ENCODE data around the gene MANEA. TPM values are rescaled to one million over a fixed set of nuclear protein-coding genes. Genes with fewer than 3 reads are reported as not detected.

Gene MANEA
- total and polyA plus RNA-seq, 2 of the 4 experiments (the other 2 are of a cell fraction), result 3.9 to 9.0 TPM

- no peak overlapping the region for H4K91ac ChIP-seq (ENCODE audit: insufficient read depth, low read depth, low read length)
- H2BK120ac ChIP-seq (ENCODE audit: low read depth, low read length), result no peak overlapping the region
- in situ Hi-C loops (cut with MboI; ENCODE audit: low sequenced_read_pairs), result no loop called here
- WGBS, 2 experiments (ENCODE audit: extremely low coverage in 2 of 2, insufficient read length in 1 of 2), result 100% methylated on average over 1 of the region's 1 CpG; no CpG with 5 or more reads in 1 of the 2 experiments
- no peak overlapping the region for H3K4me2 ChIP-seq (ENCODE audit: low read depth, low read length)
- no peaks in the 10 kb centered on the region for H4K20me1 ChIP-seq (ENCODE audit: insufficient read depth, low read length)
- H3K9me3 ChIP-seq (ENCODE audit: control insufficient read depth, insufficient read depth, low read length), result no peaks in the 10 kb centered on the region
- TF ChIP-seq, protein P1, sequence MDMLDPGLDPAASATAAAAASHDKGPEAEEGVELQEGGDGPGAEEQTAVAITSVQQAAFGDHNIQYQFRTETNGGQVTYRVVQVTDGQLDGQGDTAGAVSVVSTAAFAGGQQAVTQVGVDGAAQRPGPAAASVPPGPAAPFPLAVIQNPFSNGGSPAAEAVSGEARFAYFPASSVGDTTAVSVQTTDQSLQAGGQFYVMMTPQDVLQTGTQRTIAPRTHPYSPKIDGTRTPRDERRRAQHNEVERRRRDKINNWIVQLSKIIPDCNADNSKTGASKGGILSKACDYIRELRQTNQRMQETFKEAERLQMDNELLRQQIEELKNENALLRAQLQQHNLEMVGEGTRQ (IDR thresholded peaks at IDR 0.05; ENCODE audit: low read depth, low read length), result no peak
- no peak for TF ChIP-seq CEBPB (IDR thresholded peaks at IDR 0.05; ENCODE audit: low read depth, low read length)
- no peak for TF ChIP-seq MAFK (IDR thresholded peaks at IDR 0.05; ENCODE audit: low read depth, low read length)
- TF ChIP-seq ELK1 (IDR thresholded peaks at IDR 0.05; ENCODE audit: borderline replicate concordance, low read depth, low read length), result no peak
- TF ChIP-seq POLR2A (IDR thresholded peaks at IDR 0.05; ENCODE audit: low read depth, low read length), result no peak
- no peak for TF ChIP-seq FOS (IDR thresholded peaks at IDR 0.05; ENCODE audit: low read depth, low read length)
- TF ChIP-seq NFE2L2 (IDR thresholded peaks at IDR 0.05; ENCODE audit: low read depth, low read length), result no peak
- TF ChIP-seq RCOR1 (IDR thresholded peaks at IDR 0.05; ENCODE audit: insufficient replicate concordance, low read length), result no peak
- TF ChIP-seq CHD1 (IDR thresholded peaks at IDR 0.05; ENCODE audit: low read depth, low read length), result no peak
- no peak for TF ChIP-seq MXI1 (IDR thresholded peaks at IDR 0.05; ENCODE audit: borderline replicate concordance, low read depth, low read length)
- TF ChIP-seq, protein P2, sequence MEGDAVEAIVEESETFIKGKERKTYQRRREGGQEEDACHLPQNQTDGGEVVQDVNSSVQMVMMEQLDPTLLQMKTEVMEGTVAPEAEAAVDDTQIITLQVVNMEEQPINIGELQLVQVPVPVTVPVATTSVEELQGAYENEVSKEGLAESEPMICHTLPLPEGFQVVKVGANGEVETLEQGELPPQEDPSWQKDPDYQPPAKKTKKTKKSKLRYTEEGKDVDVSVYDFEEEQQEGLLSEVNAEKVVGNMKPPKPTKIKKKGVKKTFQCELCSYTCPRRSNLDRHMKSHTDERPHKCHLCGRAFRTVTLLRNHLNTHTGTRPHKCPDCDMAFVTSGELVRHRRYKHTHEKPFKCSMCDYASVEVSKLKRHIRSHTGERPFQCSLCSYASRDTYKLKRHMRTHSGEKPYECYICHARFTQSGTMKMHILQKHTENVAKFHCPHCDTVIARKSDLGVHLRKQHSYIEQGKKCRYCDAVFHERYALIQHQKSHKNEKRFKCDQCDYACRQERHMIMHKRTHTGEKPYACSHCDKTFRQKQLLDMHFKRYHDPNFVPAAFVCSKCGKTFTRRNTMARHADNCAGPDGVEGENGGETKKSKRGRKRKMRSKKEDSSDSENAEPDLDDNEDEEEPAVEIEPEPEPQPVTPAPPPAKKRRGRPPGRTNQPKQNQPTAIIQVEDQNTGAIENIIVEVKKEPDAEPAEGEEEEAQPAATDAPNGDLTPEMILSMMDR (conservative IDR thresholded peaks at IDR 0.05; ENCODE audit: low read depth, low read length), result no peak
- no peak for TF ChIP-seq RFX5 (IDR thresholded peaks at IDR 0.05; ENCODE audit: low read depth, low read length)
- TF ChIP-seq RAD21 (IDR thresholded peaks at IDR 0.05; ENCODE audit: low read length), result no peak
- TF ChIP-seq BHLHE40 (IDR thresholded peaks at IDR 0.05; ENCODE audit: low read depth, low read length), result no peak
- ATAC-seq (ENCODE audit: low read depth), result no peak
- H3K9ac ChIP-seq (ENCODE audit: low read depth, low read length), result no peak overlapping the region
- dilution Hi-C loops (cut with HindIII; ENCODE audit: low sequenced_read_pairs, unreplicated experiment), result no loop called here
- no peak overlapping the region for H2BK15ac ChIP-seq (ENCODE audit: low read depth, low read length)
- no peaks in the 10 kb centered on the region for H3K27me3 ChIP-seq (ENCODE audit: control insufficient read depth, insufficient read depth, low read length)
- H3K14ac ChIP-seq (replicated peaks; ENCODE audit: low read depth, low read length), result no peak overlapping the region
- no peak overlapping the region for H2AK9ac ChIP-seq (replicated peaks; ENCODE audit: low read depth, low read length, poor library complexity)
- H3K56ac ChIP-seq (ENCODE audit: extremely low read depth, insufficient read depth, low read length), result no peak overlapping the region
- no peaks in the 10 kb centered on the region for H3K36me3 ChIP-seq (ENCODE audit: control insufficient read depth, insufficient read depth, low read length)
- H3K18ac ChIP-seq (ENCODE audit: low read depth, low read length), result no peak overlapping the region
- H3K23ac ChIP-seq (ENCODE audit: low read depth, low read length), result no peak overlapping the region
- H3K79me1 ChIP-seq (ENCODE audit: low read depth in 1 of 2, low read length in 2 of 2), result no peaks in the 10 kb centered on the region
- BruUV-seq (replicated peaks), result no TSS peak
- H4K8ac ChIP-seq (ENCODE audit: low read depth in 2 of 2, low read length in 2 of 2), result no peak overlapping the region
- H3K4ac ChIP-seq (ENCODE audit: low read depth, low read length), result no peak overlapping the region
- ChIA-PET POLR2A (ENCODE audit: unreplicated experiment) (no interaction called here), CTCF (no interaction called here)
- H3K27ac ChIP-seq (ENCODE audit: insufficient read depth, low read length), result no peak overlapping the region
- H2AK5ac ChIP-seq (ENCODE audit: low read depth, low read length), result no peak overlapping the region
- DNase-seq, result no peak
- H3K4me1 ChIP-seq (ENCODE audit: control insufficient read depth, insufficient read depth, low read length), result no peaks in the 10 kb centered on the region
- H2AFZ ChIP-seq (replicated peaks; ENCODE audit: low read length, poor library complexity), result no peak overlapping the region
- intact Hi-C loops (cut with micrococcal nuclease), result no loop called here
- H3K9me1 ChIP-seq (ENCODE audit: insufficient read depth, low read length), result no peaks in the 10 kb centered on the region
- no peak overlapping the region for H2BK20ac ChIP-seq (ENCODE audit: low read depth, low read length)
- no peak overlapping the region for H4K5ac ChIP-seq (ENCODE audit: low read depth, low read length)
- no peak overlapping the region for H3K4me3 ChIP-seq (ENCODE audit: insufficient read depth, low read depth, low read length)
- H2BK5ac ChIP-seq (ENCODE audit: low read depth, low read length, poor library complexity, severe bottlenecking), result no peak overlapping the region
Observed at GRCh38 chr6:95546148-95546547, 31.2 kb upstream of the MANEA start.

Data from IMR-90 (cell line).